LNCAP (cell line): Measurements from ENCODE around the gene TXNDC9.
"Not testable (repeated sequence)": the region's sequence is repeated elsewhere in the genome, so short reads cannot be mapped to it uniquely, and the experiment has no call there.

Source experiments
- CTCF ChIP-seq: fragments of 450-650 bp; IDR thresholded peaks from 2 replicates; pipeline ENCODE4 v1.5.1; 2017; ENCODE audit warnings: mild to moderate bottlenecking

TXNDC9 gene

GRCh38 chr2:99338029-99338585, 2.0 kb upstream of the TXNDC9 start:
- no peak for TF ChIP-seq CTCF

- peak; percentile 73 for TF ChIP-seq CTCF
Measured at GRCh38 chr2:99337113-99338028, 1.2 kb upstream of the TXNDC9 start, which contains the start of gene EIF5B. Gene EIF5B (plus strand): TSS chr2:99337389. CDS start chr2:99337555, 166 bp downstream.

- no peak for TF ChIP-seq CTCF
Measured at GRCh38 chr2:99336804-99337112, 625 bp upstream of the TXNDC9 start.

- no peak for TF ChIP-seq CTCF
Measured at GRCh38 chr2:99325384-99325783, 10.7 kb downstream of the TXNDC9 start.

- TF ChIP-seq CTCF: no peak
Measured at GRCh38 chr2:99317161-99317872, 18.8 kb downstream of the TXNDC9 start.

- TF ChIP-seq CTCF: not testable (repeated sequence)
Measured at GRCh38 chr2:99301097-99301496, 35.0 kb downstream of the TXNDC9 start, which contains the start of gene LYG1. Gene LYG1 (minus strand): TSS chr2:99301197. CDS start chr2:99295670, 5,527 bp downstream.

- TF ChIP-seq CTCF: no peak
Measured at GRCh38 chr2:99299580-99299979, 36.6 kb downstream of the TXNDC9 start.
